ENCODE results near the gene NFIB.
A peak's percentile ranks its signal among the peaks of the same experiment; 100 is the strongest.

The NFIB gene

DNA sequence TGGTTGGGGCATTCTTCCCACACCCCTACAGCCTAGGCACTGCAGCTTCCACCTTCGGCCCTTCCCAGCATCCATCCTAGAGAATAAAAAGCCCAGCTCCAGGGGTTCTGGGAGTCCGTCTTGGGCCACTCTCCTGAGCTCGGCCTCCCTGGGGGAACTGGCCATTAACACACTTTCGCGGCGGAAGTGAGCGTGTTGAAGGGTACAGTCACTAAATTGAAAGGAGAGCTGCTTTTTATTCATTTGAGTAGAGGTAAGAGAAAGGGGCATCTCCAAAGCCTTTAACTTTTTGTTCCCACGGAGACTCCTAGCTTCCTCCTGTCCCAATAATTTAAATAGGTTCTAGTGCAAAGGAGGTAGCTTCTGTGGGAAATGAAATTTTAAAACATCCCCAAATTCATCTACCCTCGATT, 31.0 kb upstream of the NFIB start:
- DNase-seq (ENCODE audit: low spot score): no peak

GRCh38 chr9:14344053-14344524, 30.1 kb upstream of the NFIB start:
- peak; percentile 64 for DNase-seq (ENCODE audit: low spot score)

DNA sequence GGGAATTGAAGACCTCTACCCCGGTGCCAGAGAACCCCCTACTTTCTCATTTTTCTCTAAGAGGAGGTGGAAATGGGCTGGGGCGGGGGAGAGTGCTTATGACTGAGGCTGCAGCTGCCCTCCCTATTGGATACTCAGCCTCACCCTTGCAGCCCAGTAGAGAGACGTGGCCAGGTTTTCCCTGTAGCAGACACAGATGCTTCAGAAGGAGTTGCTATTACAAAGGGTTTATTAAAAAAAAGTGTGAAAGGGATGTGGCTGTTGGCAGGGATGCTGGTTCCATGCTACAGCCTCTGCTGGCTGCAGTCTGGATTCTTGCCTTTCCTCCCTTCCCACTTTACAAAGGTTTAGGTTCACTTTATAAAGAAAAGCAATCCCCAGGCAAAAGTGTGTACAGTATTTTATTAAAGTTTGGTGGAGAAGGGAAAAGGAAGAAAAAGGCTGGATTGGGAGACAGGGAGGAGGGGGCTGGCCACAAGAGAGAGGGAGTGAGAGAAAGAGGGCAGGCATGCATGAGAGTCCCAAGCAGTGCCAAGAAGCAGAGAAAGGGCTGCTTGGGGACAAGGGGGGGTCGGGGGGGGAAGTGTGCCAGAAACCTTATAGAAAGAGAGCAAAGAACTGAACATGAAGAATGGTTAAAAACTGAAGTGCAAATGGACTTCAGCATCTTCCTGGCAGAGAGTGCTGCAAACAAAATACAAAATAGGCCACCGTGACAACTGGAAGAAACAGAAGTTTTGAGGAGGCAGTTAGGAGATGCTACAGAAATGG, 29.5 kb upstream of the NFIB start:
- DNase-seq (ENCODE audit: low spot score): peak; percentile 22

GRCh38 chr9:14342736-14343135, 28.8 kb upstream of the NFIB start:
- no peak for DNase-seq (ENCODE audit: low spot score)

GRCh38 chr9:14341437-14342122, 27.6 kb upstream of the NFIB start:
- DNase-seq (ENCODE audit: low spot score): no peak

DNA sequence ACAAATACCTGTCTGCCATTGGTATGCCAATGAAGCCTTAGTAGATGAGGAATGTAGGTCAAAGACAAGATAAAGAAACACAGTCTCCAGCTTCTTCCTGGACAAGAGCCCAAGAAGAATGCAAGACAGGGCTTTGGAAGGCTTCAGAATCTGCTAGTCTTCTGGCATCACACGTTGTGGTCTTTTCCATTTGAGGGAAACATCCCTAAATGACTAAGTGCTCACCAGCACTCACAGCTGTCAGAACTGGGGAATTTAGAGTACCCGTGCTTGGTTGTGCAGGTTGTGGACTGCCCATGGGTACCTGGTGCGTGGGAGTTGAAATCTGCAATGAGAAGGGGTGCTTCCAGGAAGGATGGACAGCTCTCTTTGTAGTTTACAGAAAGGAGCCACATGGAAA, 27.1 kb upstream of the NFIB start:
- DNase-seq (ENCODE audit: low spot score): no peak

DNA sequence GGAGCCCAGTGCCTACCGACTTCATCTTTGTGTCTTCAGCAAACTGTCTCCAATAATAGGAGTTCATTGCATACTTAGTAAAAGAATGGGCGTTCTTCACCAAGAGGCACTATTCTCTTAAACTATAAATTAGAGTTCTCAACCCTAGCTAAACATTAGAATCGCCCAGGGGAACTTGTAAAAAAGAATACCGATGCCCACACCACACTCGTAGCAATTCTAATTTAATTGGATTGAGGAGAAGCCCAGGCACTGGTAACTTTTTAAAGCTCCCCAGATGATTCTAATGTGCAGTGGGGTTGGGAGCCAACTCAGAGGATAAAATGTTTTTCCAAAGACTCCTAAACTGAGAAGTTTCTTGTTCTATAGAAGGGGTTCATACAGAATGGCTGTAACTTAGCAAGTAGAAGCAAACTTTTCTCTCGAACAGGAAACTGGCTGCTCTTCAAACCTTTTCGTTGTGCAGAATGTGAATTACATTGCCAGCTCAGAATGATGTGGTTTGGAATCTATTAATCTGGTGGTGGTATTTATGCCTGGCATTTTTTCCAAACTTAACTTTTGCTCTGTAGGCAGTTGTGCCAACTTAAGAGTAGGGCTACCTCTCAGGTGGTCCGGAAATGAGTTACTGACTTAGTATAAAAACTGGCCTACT, 26.4 kb upstream of the NFIB start:
- DNase-seq (ENCODE audit: low spot score): no peak

DNA sequence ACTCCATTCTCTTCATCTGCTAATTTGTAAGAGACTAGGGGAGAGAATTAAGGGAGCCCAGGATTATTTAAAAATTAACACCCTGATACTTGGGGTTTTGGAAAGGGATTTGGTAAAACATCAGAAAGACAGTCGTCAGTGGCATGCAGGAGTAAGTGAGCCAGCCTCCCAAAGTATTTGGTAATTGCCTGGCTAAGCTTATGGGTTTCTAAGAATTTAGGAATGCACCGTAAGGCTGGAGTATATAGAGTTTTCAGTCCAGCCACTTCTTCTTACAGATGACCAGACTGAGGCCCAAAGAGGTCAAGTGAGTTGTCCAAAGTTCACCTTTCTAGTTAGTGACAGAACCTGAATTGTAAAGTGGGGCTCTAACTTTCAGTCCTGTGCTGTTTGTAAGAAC, 25.8 kb upstream of the NFIB start:
- DNase-seq (ENCODE audit: low spot score): no peak

DNA sequence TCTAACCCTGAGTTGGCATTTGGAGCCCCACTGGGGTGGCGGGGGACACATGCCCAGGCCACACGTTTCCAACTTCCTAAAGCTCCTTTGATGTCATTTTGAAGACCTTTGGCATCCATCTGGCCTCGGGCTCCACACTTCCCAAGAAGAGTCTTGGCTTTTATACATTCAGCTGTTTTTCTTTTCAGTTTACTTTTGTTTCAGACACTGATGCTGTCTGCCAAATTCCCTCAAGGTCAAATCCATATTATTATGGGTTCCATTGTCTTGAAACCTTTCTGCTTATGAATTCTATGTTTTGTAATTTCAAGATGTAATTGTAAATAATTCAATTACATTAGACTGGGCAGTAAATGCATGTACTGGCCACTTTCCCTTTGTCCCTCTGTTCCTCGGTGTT, 23.7 kb upstream of the NFIB start:
- no peak for DNase-seq (ENCODE audit: low spot score)

GRCh38 chr9:14336244-14336643, 22.3 kb upstream of the NFIB start:
- no peak for DNase-seq (ENCODE audit: low spot score)

DNA sequence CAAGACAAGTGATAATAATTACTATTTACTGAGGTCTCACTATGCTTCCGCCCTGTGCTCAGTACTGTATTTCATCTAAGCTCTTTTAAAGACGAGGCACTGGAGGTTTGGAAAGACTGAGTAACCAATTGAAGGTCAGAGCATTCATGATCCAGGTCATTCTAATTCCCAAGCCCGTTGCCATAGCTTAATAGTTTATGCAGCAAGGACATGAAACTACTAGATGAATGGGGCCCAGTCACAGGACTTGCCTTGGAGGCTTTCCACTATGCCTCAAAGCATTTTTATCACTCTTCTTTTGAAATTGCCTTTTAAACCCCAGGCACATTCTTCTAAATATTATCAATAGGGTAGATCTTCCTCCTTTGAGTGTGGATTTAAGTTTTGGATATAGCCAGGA, 17.2 kb upstream of the NFIB start:
- no peak for DNase-seq (ENCODE audit: low spot score)

DNA sequence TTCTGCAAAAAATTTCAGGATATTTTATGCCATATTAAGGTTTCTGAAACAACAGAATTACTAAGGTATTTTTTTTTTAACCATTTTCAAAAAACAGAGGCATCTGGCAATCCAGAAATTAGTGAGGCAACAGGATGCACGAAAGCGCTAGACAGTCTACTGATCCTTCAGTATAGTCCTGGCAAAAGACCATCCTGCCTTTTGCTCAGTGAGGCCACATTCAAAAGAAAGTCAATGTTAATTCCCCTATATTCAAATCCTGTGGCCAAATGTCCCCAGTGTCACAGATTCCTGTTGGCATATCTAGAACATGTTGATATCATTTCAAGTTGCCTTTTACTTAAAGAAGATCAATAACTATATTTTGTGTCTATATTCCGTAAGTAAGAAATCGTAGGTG, 13.1 kb upstream of the NFIB start:
- no peak for DNase-seq (ENCODE audit: low spot score)

GRCh38 chr9:14326264-14326826, 12.4 kb upstream of the NFIB start:
- no peak for DNase-seq (ENCODE audit: low spot score)

GRCh38 chr9:14325147-14325546, 11.2 kb upstream of the NFIB start:
- DNase-seq (ENCODE audit: low spot score): no peak

DNA sequence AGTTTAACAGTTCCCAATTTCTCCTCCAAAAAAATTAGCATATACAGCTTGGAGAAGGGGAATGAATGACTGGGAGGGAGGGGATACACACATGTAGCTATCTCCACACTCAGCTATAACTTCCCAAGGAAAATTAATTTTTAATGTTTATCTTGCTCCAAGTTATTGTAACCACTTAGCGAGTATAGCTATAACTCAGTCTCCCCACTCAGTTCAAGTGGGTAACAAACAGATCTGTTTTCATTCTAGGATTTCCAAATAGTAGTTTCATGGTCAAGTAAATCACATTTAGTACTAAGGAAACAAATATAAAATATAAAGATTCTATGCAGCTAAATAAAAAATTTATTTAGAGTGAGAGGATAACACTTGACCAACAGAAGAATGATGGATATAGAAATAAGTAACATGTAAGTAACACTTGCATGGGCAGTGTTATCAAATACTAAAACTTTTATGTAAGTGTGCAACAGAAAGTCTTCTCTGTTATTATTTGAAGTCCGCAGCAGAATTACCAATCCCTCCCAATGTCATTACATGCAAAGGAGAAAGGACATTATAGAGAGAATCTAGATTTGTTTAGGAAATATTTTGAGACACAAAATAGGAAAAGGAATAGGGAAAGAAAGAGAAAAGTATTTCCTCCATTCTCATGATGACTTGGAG, 10.2 kb upstream of the NFIB start:
- no peak for DNase-seq (ENCODE audit: low spot score)

GRCh38 chr9:14323083-14323971, 9.4 kb upstream of the NFIB start:
- peak; percentile 57 for DNase-seq (ENCODE audit: low spot score)

GRCh38 chr9:14322211-14323082, 8.5 kb upstream of the NFIB start:
- peak; percentile 75 for DNase-seq (ENCODE audit: low spot score)

- peak; percentile 44 for DNase-seq (ENCODE audit: low spot score)
These were observed 7.7 kb upstream of the NFIB start for GRCh38 chr9:14321517-14322130.

DNA sequence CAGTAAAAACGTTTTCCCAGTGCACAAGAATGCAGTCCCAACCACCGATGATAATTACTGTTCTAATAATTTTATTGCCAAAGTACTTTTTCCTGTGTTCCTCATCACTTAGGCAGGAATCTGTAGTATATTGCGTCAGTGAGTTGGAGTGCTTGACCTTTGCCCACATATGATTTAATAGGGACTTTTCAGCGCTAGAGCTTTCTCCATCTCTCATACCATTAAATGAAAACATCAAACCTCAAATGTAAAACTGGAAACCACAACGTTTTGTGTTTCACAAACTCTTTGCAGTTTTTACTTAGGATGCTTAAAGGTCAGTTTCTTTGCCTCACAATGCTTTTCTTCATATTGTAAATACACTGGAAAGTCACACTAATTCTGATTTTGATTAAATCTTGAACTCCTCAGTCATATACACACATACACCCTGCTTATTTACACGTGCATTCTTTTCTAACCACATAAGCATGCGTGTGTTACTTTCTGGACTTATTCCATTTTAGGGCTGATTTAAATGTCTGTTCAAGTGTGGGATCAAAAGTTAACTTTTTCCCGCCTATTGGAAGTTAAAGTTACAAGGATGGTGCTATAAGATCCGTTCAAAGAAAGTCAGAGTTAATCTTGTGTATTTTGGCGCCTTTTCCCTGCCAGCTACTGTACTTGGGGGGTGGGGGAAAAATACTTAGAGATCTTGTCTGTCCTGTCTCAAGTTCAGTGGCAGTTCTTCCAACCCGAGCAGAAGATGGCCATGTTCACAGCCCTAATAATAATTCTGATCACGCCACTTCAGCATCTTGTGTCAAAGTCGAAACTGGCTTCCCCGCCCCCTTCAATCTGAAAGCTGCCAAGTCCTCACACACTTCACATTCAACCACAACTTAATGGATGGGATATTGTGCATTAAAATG, 6.6 kb upstream of the NFIB start:
- peak; percentile 51 for DNase-seq (ENCODE audit: low spot score)
